Measurements from ENCODE around the gene STOX2.

DNA sequence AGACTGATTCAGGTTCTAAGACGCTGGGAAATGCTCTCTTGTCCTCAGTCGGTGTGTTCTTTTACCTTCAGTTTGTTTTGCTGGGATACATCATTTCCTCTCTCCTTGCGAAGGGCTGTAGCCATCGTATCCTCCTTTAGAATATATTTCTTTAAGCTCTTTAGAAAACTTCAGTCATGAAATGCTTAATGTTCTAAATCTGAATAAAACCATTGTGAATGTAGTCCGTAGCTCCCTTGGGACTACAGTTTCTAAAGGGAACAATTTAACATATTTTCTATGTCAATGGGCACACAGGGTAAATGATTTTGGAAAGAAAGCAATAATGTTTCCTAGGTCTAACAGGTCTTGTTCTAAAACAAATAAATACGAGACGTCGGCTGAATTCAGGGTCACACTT, 40.6 kb downstream of the STOX2 start:
- no peak for TF ChIP-seq POLR2AphosphoS5 (IDR thresholded peaks at IDR 0.05; ENCODE audit: borderline replicate concordance, low read depth, low read length)
- no peak for TF ChIP-seq EZH2 (IDR thresholded peaks at IDR 0.05)
- TF ChIP-seq FOXP2 (optimal IDR thresholded peaks at IDR 0.05; ENCODE audit: control extremely low read depth, extremely low read length, insufficient read depth) = no peak

All from SK-N-MC (cell line).